PC-3 (cell line): Measurements from ENCODE around the gene POLR3E. TPM values are rescaled to one million over a fixed set of nuclear protein-coding genes. Genes with fewer than 3 reads are reported as not detected.

Source experiments
- ATAC-seq: fragments of 200-7000 bp; cut with Tn5 transposase; 2 replicates; pipeline ENCODE4 v1.9.1; 2020; ENCODE audit warnings: mild to moderate bottlenecking, moderate library complexity
- BruUV-seq: library from RNA; stranded (reverse); fragments of 400-500 nt; replicated peaks from 2 replicates; lab custom pipeline; 2021; lab: Mats Ljungman, UMichigan
- CTCF ChIA-PET: fragments of 300-600 bp; sonication (Branson Sonifier 250); formaldehyde crosslinking; loops from one replicate; lab custom pipeline; 2022; ENCODE audit warnings: antibody characterized with exemption; lab: Charles Lee
- POLR2A ChIA-PET: fragments of 300-600 bp; sonication (Branson Sonifier 250); formaldehyde crosslinking; loops from one replicate; lab custom pipeline; 2022; ENCODE audit warnings: antibody characterized with exemption; ENCODE audit not compliant: unreplicated experiment; lab: Charles Lee
- DNase-seq: peaks from one replicate; pipeline ENCODE4 v3.0.0-alpha.2; 2015
- H2AFZ ChIP-seq: fragments of 300-600 bp; sonication (generic); 2 replicates; pipeline ENCODE4 v1.6.0; 2016; ENCODE audit warnings: antibody characterized with exemption, low read length
- H3F3A ChIP-seq: fragments of 300-600 bp; sonication (generic); one replicate; pipeline ENCODE4 v1.6.0; 2017; ENCODE audit warnings: antibody characterized with exemption, low read length, control low read depth, mild to moderate bottlenecking; ENCODE audit not compliant: unreplicated experiment
- H3K27ac ChIP-seq: fragments of 300-600 bp; sonication (generic); 2 replicates; pipeline ENCODE4 v1.5.1; 2016; ENCODE audit warnings: mild to moderate bottlenecking, low read length
- H3K27me3 ChIP-seq: fragments of 300-600 bp; sonication (generic); 2 replicates; pipeline ENCODE4 v1.6.1; 2016; ENCODE audit warnings: low read length, mixed read lengths
- H3K36me3 ChIP-seq: fragments of 300-600 bp; sonication (generic); 2 replicates; pipeline ENCODE4 v1.6.1; 2016; ENCODE audit warnings: low read depth, mixed run types, low read length, mixed read lengths
- H3K4me1 ChIP-seq: fragments of 300-600 bp; sonication (generic); 2 replicates; pipeline ENCODE4 v1.5.1; 2016; ENCODE audit warnings: low read length; ENCODE audit not compliant: insufficient read depth
- H3K4me2 ChIP-seq: fragments of 300-600 bp; sonication (generic); 2 replicates; pipeline ENCODE4 v1.6.0; 2016; ENCODE audit warnings: low read length
- H3K4me3 ChIP-seq: fragments of 300-600 bp; sonication (generic); 2 replicates; pipeline ENCODE4 v1.5.1; 2016; ENCODE audit warnings: mild to moderate bottlenecking, low read length, mixed read lengths
- H3K79me2 ChIP-seq: fragments of 300-600 bp; sonication (generic); 2 replicates; pipeline ENCODE4 v1.6.1; 2017; ENCODE audit warnings: low read length, mixed read lengths
- H3K9ac ChIP-seq: fragments of 300-600 bp; sonication (generic); 2 replicates; pipeline ENCODE4 v1.6.0; 2016; ENCODE audit warnings: mild to moderate bottlenecking, low read length
- H3K9me2 ChIP-seq: fragments of 300-600 bp; sonication (generic); replicated peaks from 2 replicates; pipeline ENCODE4 v1.6.1; 2016; ENCODE audit warnings: mixed run types, low read length, mixed read lengths
- H3K9me3 ChIP-seq: fragments of 300-600 bp; sonication (generic); 2 replicates; pipeline ENCODE4 v1.6.1; 2016; ENCODE audit warnings: low read length, mixed read lengths
- H4K20me1 ChIP-seq: fragments of 300-600 bp; sonication (generic); 2 replicates; pipeline ENCODE4 v1.6.1; 2016; ENCODE audit warnings: low read length, mixed read lengths
- EZH2 ChIP-seq: fragments of 300-600 bp; sonication (generic); IDR thresholded peaks from one replicate; pipeline ENCODE4 v1.6.1; 2017; ENCODE audit warnings: antibody characterized with exemption, mild to moderate bottlenecking, low read length; ENCODE audit not compliant: unreplicated experiment
- EZH2phosphoT487 ChIP-seq: fragments of 300-600 bp; sonication (generic); IDR thresholded peaks from 2 replicates; pipeline ENCODE4 v1.6.1; 2018; ENCODE audit warnings: mild to moderate bottlenecking, antibody characterized with exemption, low read length, borderline replicate concordance
- intact Hi-C: fragments of 100-400 bp; cut with micrococcal nuclease; formaldehyde crosslinking; loops from 2 replicates; pipeline ENCODE4 v1.9.0; 2023
- total RNA-seq: library from RNA; depleted of rRNA; stranded (reverse); fragments of >200 nt; gene quantifications from 2 replicates; pipeline ENCODE4 v1.2.3, GENCODE V29; 2014
- TF ChIP-seq, protein P1 (sequence below): fragments of 300-600 bp; sonication (generic); conservative IDR thresholded peaks from 2 replicates; pipeline ENCODE4 v1.5.1; 2017; ENCODE audit warnings: antibody characterized with exemption, low read depth, mild to moderate bottlenecking, low read length

Gene POLR3E
- total RNA-seq, 1 experiment from 2014 or later = 48.8 TPM

DNA sequence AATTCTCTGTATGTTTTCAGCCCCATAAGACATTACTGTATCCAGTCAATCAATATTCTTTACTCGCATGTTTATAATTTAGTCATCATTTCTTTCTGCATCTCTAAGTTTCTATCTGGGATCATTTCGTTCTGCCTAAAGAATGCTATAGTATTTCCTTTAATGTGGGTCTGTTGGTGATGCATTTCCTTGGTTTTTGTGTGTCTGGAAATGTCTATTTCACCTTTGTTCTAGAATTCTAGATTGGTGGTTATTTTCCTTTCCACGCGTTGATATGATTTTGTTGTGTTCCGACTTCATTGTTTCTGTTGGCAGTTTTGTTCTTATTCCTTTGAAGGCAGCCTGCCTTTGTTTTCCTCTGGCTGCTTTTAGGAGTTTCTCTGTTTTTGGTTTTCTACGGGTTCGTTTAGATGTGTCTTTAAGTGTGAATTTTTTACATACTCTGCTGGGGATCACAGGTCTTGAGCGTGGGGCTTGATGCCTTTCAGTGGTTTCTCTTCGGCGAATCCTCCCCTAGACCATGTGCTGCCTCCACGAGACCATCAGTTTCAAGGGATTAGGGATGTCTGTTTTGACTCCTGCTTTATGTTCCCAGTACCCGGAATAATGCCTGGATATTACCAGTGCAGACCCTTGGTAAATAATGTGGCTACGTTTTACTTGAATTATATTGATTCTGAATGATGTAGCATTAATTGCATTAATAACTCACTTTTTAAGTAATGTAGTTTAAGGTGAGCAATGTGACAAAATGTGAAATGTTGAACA is 23.5 kb downstream of the POLR3E start:
- no peak overlapping the region for H2AFZ ChIP-seq
- TF ChIP-seq EZH2 = no peak
- TF ChIP-seq, protein P1, sequence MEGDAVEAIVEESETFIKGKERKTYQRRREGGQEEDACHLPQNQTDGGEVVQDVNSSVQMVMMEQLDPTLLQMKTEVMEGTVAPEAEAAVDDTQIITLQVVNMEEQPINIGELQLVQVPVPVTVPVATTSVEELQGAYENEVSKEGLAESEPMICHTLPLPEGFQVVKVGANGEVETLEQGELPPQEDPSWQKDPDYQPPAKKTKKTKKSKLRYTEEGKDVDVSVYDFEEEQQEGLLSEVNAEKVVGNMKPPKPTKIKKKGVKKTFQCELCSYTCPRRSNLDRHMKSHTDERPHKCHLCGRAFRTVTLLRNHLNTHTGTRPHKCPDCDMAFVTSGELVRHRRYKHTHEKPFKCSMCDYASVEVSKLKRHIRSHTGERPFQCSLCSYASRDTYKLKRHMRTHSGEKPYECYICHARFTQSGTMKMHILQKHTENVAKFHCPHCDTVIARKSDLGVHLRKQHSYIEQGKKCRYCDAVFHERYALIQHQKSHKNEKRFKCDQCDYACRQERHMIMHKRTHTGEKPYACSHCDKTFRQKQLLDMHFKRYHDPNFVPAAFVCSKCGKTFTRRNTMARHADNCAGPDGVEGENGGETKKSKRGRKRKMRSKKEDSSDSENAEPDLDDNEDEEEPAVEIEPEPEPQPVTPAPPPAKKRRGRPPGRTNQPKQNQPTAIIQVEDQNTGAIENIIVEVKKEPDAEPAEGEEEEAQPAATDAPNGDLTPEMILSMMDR = no peak
- no peak for TF ChIP-seq EZH2phosphoT487
- H3K27me3 ChIP-seq = no peaks in the 10 kb centered on the region
- no peaks in the 10 kb centered on the region for H3F3A ChIP-seq
- H3K9me3 ChIP-seq = no peaks in the 10 kb centered on the region
- H3K9ac ChIP-seq = no peak overlapping the region
- no peak overlapping the region for H3K27ac ChIP-seq
- no peak overlapping the region for H3K4me3 ChIP-seq
- ChIA-PET POLR2A (no interaction called here), CTCF (interaction anchor here (0.5 kb wide), 1 partner anchor 761 kb away, joined by 8 read pairs; no protein-coding TSS in a partner anchor)
- no peak for DNase-seq
- no TSS peak for BruUV-seq
- no peaks in the 10 kb centered on the region for H3K9me2 ChIP-seq
- intact Hi-C loops = loop anchor here (5.0 to 10.0 kb wide), 2 partner anchors 54 to 1163 kb away; partner anchors contain the start of genes CDR2 and LDAF1
- ATAC-seq = no peak
- H3K79me2 ChIP-seq = no peaks in the 10 kb centered on the region
- no peak overlapping the region for H3K4me2 ChIP-seq
- H3K36me3 ChIP-seq = peaks cover 18% of the 10 kb centered on the region; the same call in 1 of the 2 replicates
- H3K4me1 ChIP-seq = no peaks in the 10 kb centered on the region
- no peaks in the 10 kb centered on the region for H4K20me1 ChIP-seq

DNA sequence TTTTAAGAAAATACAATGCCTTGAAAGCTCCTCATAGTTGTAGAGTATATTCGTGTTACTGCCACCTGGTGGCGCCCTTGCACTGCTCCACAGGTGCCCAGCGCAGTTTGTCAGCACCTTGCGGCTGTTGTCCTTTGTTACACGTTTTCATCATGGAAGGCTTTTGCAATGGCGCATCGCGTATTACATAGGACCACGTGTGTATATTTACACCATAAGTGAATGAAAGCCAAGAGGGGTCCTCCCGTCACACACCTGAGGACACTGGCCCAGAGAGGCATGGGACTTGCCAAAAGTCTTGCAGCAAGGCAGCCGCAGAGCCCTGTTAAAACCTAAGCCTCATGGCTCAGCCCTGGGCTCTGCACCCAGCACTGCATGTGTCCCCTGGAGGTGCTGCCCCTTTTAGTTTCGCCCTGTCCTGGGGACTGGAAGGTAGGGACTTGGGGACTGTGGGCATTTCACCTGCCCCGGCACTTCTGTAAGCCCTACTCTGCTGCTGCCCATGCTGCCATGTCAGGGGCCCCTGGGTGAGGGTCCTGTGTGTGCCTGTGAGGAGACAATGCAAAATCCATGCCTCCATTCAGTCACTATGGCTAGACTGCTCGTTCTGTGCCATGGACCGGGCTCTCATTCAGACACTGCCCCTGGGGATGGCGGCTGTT is 24.3 kb downstream of the POLR3E start:
- ChIA-PET CTCF (interaction anchor here (0.5 kb wide), 1 partner anchor 762 kb away, joined by 8 read pairs; no protein-coding TSS in a partner anchor), POLR2A (no interaction called here)
- H3K9ac ChIP-seq = no peak overlapping the region
- DNase-seq (peak; percentile 55), ATAC-seq (peak; percentile 72)
- no peaks in the 10 kb centered on the region for H3K79me2 ChIP-seq
- BruUV-seq = no TSS peak
- intact Hi-C loops = loop anchor here (5.0 to 10.0 kb wide), 2 partner anchors 53 to 1164 kb away; partner anchors contain the start of genes CDR2 and LDAF1
- no peaks in the 10 kb centered on the region for H3F3A ChIP-seq
- H3K27ac ChIP-seq = no peak overlapping the region
- no peaks in the 10 kb centered on the region for H3K4me1 ChIP-seq
- no peaks in the 10 kb centered on the region for H3K27me3 ChIP-seq
- no peaks in the 10 kb centered on the region for H3K9me3 ChIP-seq
- TF ChIP-seq EZH2 (no peak), EZH2phosphoT487 (no peak)
- TF ChIP-seq, protein P1 = peak; percentile 89
- no peak overlapping the region for H2AFZ ChIP-seq
- H3K36me3 ChIP-seq = peaks cover 18% of the 10 kb centered on the region; the same call in 1 of the 2 replicates
- H3K4me3 ChIP-seq = no peak overlapping the region
- no peak overlapping the region for H3K4me2 ChIP-seq
- no peaks in the 10 kb centered on the region for H4K20me1 ChIP-seq
- no peaks in the 10 kb centered on the region for H3K9me2 ChIP-seq
